ENCODE measurements around the gene PRKCE. TPM values are rescaled to one million over a fixed set of nuclear protein-coding genes. Genes with fewer than 3 reads are reported as not detected.
"Not testable (repeated sequence)": the region's sequence is repeated elsewhere in the genome, so short reads cannot be mapped to it uniquely, and the experiment has no call there.

Gene PRKCE
- total RNA-seq, 1 donor from 2014 or later = 15.7 TPM

GRCh38 chr2:45699032-45699658 is 47.7 kb downstream of the PRKCE start:
- DNase-seq = no peak

- no peak for DNase-seq
Observed at GRCh38 chr2:45700407-45701013, 49.0 kb downstream of the PRKCE start.

GRCh38 chr2:45705233-45705632 is 53.8 kb downstream of the PRKCE start:
- peak; percentile 41 for DNase-seq

GRCh38 chr2:45706033-45706432 is 54.6 kb downstream of the PRKCE start:
- peak; percentile 42 for DNase-seq

GRCh38 chr2:45707006-45707405 is 55.5 kb downstream of the PRKCE start:
- DNase-seq = peak; percentile 68

GRCh38 chr2:45707661-45708060 is 56.2 kb downstream of the PRKCE start:
- peak; percentile 28 for DNase-seq

- no peak for DNase-seq
Observed at GRCh38 chr2:45708501-45708900, 57.0 kb downstream of the PRKCE start.

- DNase-seq = no peak
Observed at GRCh38 chr2:45709137-45709536, 57.7 kb downstream of the PRKCE start.

- DNase-seq = no peak
Observed at GRCh38 chr2:45710468-45710867, 59.0 kb downstream of the PRKCE start.

GRCh38 chr2:45711224-45711623 is 59.7 kb downstream of the PRKCE start:
- no peak for DNase-seq

- no peak for DNase-seq
Observed at GRCh38 chr2:45712570-45712969, 61.1 kb downstream of the PRKCE start.

GRCh38 chr2:45713136-45713535 is 61.7 kb downstream of the PRKCE start:
- DNase-seq = no peak

GRCh38 chr2:45713591-45713990 is 62.1 kb downstream of the PRKCE start:
- DNase-seq = no peak

GRCh38 chr2:45714679-45715078 is 63.2 kb downstream of the PRKCE start:
- DNase-seq = no peak

- DNase-seq = no peak
Observed at GRCh38 chr2:45715601-45716379, 64.3 kb downstream of the PRKCE start.

GRCh38 chr2:45716432-45716831 is 65.0 kb downstream of the PRKCE start:
- DNase-seq = not testable (repeated sequence)

GRCh38 chr2:45716915-45717314 is 65.4 kb downstream of the PRKCE start:
- no peak for DNase-seq

- no peak for DNase-seq
Observed at GRCh38 chr2:45720210-45720609, 68.7 kb downstream of the PRKCE start.

- no peak for DNase-seq
Observed at GRCh38 chr2:45721150-45721549, 69.7 kb downstream of the PRKCE start.

GRCh38 chr2:45722477-45722876 is 71.0 kb downstream of the PRKCE start:
- no peak for DNase-seq

GRCh38 chr2:45723857-45724256 is 72.4 kb downstream of the PRKCE start:
- no peak for DNase-seq

GRCh38 chr2:45724335-45724734 is 72.9 kb downstream of the PRKCE start:
- DNase-seq = no peak

- no peak for DNase-seq
Observed at GRCh38 chr2:45725731-45726130, 74.3 kb downstream of the PRKCE start.

- no peak for DNase-seq
Observed at GRCh38 chr2:45726188-45726587, 74.7 kb downstream of the PRKCE start.

Data from tongue (tissue), 2 donors.